ENCODE results near the gene HBS1L.

GRCh38 chr6:134934793-134935485 lies 119.7 kb downstream of the HBS1L start:
- no peak for TF ChIP-seq CTCF (conservative IDR thresholded peaks at IDR 0.05; ENCODE audit: low read length)
- no peak for TF ChIP-seq EZH2phosphoT487 (IDR thresholded peaks at IDR 0.05; ENCODE audit: borderline replicate concordance, low read depth, low read length)
